ENCODE results near the gene ZNF737.
"Not testable (repeated sequence)": the region's sequence is repeated elsewhere in the genome, so short reads cannot be mapped to it uniquely, and the experiment has no call there.

GRCh38 chr19:20544667-20545333 lies 20.8 kb downstream of the ZNF737 start:
- TF ChIP-seq CTCF (IDR thresholded peaks at IDR 0.05 in 8 of 11, conservative IDR thresholded peaks at IDR 0.05 in 3 of 11); POLR2A (IDR thresholded peaks at IDR 0.05); POLR2AphosphoS5 (IDR thresholded peaks at IDR 0.05): not testable (repeated sequence)

Data from spleen (tissue), 7 donors.